GM10847 (cell line): ENCODE data around the gene ZAR1L.

ENCODE experiments used
- POLR2A ChIP-seq: IDR thresholded peaks from 2 replicates; pipeline ENCODE4 v1.6.1; 2011; ENCODE audit not compliant: insufficient read length; ENCODE audit errors: extremely low read depth

The ZAR1L gene, protein sequence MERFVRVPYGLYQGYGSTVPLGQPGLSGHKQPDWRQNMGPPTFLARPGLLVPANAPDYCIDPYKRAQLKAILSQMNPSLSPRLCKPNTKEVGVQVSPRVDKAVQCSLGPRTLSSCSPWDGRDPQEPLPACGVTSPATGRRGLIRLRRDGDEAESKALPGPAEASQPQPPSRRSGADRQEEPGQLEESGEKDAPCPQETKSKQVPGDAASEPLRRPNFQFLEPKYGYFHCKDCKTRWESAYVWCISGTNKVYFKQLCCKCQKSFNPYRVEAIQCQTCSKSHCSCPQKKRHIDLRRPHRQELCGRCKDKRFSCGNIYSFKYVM

DNA sequence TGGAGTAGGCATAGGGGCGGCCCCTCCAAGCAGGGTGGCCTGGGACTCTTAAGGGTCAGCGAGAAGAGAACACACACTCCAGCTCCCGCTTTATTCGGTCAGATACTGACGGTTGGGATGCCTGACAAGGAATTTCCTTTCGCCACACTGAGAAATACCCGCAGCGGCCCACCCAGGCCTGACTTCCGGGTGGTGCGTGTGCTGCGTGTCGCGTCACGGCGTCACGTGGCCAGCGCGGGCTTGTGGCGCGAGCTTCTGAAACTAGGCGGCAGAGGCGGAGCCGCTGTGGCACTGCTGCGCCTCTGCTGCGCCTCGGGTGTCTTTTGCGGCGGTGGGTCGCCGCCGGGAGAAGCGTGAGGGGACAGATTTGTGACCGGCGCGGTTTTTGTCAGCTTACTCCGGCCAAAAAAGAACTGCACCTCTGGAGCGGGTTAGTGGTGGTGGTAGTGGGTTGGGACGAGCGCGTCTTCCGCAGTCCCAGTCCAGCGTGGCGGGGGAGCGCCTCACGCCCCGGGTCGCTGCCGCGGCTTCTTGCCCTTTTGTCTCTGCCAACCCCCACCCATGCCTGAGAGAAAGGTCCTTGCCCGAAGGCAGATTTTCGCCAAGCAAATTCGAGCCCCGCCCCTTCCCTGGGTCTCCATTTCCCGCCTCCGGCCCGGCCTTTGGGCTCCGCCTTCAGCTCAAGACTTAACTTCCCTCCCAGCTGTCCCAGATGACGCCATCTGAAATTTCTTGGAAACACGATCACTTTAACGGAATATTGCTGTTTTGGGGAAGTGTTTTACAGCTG is at the start of gene ZAR1L, which contains the start of gene BRCA2:
TSS of gene ZAR1L (minus strand) at position 126 of the 790 bp plus-strand sequence. CDS start 3,438 bp downstream, outside the sequence.
TSS of gene BRCA2 (plus strand) at position 271 of the 790 bp plus-strand sequence. CDS start 953 bp downstream, outside the sequence.
- peak; percentile 96 for TF ChIP-seq POLR2A

DNA sequence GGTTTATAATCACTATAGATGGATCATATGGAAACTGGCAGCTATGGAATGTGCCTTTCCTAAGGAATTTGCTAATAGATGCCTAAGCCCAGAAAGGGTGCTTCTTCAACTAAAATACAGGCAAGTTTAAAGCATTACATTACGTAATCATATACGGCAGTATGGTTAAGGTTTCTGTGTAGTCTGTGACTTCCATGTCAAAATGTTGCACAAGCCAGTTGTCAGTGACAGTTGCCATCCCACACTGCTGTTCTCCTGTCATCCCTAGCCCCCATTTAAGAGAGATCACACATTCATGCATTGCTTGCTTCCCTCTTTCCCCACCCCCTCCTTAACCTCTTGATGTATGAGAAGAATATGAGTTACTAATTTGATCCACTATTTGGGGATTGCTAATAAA is 47.4 kb upstream of the ZAR1L start:
- no peak for TF ChIP-seq POLR2A

DNA sequence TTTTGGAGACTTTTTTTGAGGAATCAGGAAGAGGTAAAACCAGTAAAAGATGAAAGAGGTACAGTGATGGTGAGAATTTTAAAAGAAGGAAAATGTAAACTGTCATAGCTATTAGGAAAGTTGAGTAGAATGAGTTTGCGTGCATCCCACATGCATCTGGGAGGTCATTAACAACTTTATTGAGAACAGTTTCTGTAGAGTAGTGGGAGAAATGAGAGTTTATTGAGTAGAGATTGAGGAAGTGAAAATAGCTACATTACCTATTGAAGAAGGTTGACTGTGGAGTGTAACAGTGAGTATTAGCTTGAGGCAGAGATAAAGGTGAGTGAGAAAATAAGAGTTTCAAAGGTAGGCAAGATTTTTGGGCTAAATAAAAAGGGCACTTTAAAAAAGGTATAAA is 38.9 kb upstream of the ZAR1L start:
- no peak for TF ChIP-seq POLR2A

DNA sequence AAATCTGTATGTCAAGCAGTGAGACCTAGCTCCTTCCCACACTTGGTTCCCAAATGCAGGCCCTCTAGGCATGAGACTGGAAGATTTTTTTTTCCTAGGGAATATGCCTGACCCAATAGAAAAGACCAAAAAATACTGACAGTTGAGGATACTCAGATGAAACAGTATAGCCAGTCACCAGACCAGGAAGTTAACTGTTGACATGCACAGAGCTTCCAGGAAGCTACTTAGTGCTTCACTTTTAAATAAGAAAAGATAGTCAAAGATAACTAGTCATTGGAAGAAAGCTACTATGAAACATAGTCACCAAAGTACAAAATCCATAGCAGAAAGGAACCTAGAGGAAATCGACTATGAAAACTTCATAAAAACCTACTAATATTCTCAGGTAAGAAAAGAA is 32.5 kb upstream of the ZAR1L start:
- TF ChIP-seq POLR2A = no peak

DNA sequence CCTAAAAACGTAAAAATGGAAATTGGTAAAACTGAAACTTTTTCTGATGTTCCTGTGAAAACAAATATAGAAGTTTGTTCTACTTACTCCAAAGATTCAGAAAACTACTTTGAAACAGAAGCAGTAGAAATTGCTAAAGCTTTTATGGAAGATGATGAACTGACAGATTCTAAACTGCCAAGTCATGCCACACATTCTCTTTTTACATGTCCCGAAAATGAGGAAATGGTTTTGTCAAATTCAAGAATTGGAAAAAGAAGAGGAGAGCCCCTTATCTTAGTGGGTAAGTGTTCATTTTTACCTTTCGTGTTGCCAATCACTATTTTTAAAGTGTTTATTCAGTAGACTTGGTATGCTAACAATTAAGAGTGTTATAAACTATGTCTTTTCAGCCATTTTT is 25.8 kb upstream of the ZAR1L start:
- no peak for TF ChIP-seq POLR2A

DNA sequence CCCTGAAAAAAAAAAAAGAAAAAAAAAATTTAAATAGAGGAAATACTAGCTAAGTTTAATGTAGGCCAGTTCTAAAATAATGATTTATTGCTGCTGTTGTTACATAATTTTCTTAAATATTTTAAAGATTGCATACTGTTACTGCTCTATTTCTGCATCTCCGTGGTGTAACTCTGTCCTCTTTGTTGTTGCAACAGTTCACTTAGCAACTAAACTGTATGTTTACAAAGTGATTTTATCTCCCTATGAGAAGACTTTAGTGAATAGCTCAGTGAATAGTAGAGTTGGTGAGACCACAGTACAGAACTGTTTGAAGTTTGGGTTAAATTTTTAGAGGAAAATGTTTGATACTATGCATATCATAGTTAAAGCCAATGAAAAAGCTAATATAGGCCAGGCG is 19.5 kb upstream of the ZAR1L start:
- no peak for TF ChIP-seq POLR2A

DNA sequence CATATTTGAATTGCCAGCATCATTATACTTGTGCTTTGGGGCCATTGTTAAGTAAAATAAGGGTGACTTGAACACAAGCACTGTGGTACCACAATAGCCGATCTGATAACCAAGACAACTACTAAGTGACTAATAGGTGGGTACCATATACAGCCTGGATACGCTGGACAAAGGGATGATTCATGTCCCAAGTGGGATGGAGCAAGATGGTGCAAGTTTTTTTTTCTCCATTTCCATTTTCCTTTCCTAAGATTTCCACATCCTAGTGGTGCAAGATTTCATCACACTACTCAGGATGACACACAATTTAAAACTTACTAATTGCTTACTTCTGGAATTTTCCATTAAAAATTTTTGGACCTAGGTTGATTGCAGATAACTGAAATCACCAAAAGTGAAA is 15.3 kb upstream of the ZAR1L start:
- no peak for TF ChIP-seq POLR2A

DNA sequence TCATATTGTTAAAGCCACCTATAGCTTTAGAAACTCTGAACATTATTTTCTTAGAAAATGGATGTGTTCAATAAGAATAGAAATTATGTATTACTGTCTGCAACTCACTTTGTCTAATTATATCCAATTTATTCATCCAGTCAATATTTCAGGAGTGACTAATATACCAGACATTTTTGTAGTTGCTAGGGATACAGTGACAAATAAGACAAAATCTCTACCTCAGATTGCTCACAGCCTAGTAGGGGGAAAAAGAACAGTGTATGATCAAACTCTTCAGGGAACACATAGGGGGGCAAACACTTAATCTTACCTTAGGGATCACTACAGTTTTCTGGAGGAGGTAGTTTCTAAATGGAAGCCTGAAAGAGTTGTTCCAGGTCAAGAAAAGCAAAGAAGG is 8.7 kb upstream of the ZAR1L start:
- no peak for TF ChIP-seq POLR2A

DNA sequence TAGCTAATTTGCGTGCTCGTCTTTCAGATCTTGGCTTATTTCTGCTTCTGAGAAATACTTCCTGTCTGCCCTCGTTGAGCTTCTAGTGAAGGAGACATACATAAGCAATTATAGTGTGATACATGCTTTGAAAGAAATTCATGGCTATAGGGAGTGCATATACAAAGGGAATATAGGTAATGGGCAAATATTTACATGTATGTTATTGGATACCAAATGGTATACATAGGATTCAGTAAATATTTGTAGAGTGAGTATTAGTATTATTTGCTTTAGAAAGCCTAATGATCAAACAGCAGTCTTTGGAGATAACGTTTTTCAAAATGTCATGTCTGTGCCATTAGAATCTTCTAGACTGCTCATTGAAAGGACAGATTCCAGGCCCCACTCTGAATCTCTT is 5.4 kb upstream of the ZAR1L start:
- TF ChIP-seq POLR2A = no peak

DNA sequence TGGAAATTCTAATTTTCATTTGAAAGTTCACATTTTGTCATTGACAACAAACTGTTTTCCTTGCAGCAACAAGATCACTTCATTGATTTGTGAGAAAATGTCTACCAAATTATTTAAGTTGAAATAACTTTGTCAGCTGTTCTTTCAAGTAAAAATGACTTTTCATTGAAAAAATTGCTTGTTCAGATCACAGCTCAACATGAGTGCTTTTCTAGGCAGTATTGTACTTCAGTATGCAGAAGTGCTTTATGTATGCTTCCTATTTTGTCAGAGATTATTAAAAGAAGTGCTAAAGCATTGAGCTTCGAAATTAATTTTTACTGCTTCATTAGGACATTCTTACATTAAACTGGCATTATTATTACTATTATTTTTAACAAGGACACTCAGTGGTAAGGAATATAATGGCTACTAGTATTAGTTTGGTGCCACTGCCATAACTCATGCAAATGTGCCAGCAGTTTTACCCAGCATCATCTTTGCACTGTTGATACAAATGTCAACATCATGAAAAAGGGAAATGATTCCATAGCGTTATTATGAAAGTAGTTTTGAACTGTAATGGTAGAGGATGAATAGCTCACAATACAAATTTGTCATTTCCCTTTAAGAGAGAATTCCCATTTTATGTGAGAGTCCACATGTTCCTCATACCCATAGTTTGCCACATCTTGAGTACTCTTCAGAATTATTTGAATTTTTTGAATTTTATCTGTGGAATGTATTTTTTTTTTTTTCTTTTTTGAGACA is 2.7 kb upstream of the ZAR1L start:
- TF ChIP-seq POLR2A = no peak

DNA sequence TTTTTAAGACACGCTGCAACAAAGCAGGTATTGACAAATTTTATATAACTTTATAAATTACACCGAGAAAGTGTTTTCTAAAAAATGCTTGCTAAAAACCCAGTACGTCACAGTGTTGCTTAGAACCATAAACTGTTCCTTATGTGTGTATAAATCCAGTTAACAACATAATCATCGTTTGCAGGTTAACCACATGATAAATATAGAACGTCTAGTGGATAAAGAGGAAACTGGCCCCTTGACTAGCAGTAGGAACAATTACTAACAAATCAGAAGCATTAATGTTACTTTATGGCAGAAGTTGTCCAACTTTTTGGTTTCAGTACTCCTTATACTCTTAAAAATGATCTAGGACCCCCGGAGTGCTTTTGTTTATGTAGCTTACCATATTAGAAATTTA is 1.3 kb upstream of the ZAR1L start:
- no peak for TF ChIP-seq POLR2A

DNA sequence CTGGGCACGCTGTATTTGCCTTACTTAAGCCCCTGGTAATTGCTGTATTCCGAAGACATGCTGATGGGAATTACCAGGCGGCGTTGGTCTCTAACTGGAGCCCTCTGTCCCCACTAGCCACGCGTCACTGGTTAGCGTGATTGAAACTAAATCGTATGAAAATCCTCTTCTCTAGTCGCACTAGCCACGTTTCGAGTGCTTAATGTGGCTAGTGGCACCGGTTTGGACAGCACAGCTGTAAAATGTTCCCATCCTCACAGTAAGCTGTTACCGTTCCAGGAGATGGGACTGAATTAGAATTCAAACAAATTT is 821 bp upstream of the ZAR1L start:
- TF ChIP-seq POLR2A = no peak

DNA sequence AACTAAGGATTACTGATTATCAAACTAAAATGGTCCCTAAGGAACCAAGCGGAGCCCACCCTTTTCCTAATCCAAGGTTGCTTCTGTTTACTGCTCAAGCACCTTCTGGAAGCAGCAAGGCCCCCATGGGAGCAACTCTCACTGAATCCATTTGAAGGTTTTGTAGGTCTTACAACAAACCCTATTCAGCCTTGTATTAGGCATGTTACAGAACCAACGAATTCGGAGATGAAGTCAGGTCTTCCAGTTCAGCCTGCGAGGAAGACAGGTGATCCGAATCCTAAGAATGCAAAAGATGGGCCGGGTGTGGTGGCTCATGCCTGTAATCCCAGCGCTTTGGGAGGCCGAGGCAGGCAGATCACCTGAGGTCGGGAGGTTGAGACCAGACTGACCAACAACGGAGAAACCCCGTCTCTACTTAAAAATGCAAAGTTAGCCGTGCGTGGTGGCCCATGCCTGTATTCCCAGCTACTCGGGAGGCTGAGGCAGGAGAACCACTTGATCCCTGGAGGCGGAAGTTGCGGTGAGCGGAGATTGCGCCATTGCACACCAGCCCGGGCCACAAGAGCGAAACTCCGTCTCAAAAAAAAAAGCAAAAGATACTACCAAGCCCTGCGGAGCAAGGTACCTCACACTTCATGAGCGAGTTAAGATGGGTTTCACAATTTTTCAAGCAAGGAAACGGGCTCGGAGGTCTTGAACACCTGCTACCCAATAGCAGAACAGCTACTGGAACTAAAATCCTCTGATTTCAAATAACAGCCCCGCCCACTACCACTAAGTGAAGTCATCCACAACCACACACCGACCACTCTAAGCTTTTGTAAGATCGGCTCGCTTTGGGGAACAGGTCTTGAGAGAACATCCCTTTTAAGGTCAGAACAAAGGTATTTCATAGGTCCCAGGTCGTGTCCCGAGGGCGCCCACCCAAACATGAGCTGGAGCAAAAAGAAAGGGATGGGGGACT is 609 bp downstream of the ZAR1L start:
- TF ChIP-seq POLR2A = no peak

DNA sequence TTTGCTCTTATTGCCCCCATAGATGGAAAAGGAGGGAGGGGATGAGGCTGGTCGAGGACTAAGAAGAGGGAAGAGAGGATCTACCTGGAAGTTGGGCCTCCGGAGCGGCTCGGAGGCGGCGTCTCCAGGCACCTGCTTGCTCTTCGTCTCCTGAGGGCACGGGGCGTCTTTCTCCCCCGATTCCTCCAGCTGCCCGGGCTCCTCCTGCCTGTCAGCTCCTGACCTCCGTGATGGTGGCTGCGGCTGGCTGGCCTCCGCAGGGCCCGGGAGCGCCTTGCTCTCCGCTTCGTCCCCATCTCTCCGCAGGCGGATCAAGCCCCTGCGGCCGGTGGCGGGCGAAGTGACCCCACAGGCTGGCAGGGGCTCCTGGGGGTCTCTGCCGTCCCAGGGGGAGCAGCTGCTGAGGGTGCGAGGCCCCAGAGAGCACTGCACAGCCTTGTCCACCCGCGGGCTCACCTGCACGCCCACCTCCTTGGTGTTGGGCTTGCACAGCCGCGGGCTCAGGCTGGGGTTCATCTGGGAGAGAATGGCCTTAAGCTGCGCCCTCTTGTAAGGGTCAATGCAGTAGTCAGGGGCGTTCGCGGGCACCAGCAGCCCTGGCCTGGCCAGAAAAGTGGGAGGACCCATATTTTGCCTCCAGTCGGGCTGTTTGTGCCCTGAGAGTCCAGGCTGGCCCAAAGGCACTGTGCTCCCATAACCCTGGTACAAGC is 3.8 kb downstream of the ZAR1L start:
- no peak for TF ChIP-seq POLR2A
